ENCODE results near the gene STRIP1.

DNA sequence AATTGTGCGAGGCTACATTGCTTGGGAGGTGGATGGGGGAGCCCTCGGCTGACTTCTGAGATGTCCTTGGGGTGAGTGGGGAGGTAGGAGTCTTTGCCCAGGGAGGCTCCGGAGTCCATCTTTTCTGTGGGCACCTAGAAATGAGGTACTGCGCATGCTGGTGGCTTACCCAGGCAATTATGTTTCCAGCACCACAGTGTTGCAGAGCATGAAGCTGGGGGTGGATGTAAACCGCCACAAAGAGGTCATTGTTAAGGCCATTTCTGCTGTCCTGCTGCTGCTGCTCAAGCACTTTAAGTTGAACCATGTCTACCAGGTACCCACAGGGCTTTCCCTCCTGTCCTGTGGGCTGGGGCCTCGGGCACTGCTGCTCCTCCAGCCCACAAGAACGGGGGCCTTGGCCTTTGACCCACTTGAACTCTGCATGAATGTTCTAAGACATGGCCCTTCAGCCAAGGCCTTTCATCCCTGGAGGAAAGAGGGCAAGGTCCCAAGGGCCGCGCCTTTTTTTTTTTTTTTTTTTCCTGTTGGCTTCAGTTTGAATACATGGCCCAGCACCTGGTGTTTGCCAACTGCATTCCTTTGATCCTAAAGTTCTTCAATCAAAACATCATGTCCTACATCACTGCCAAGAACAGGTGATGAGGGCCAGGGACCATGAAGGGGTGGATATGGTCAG is 14.6 kb downstream of the STRIP1 start:
- TF ChIP-seq, protein P1, sequence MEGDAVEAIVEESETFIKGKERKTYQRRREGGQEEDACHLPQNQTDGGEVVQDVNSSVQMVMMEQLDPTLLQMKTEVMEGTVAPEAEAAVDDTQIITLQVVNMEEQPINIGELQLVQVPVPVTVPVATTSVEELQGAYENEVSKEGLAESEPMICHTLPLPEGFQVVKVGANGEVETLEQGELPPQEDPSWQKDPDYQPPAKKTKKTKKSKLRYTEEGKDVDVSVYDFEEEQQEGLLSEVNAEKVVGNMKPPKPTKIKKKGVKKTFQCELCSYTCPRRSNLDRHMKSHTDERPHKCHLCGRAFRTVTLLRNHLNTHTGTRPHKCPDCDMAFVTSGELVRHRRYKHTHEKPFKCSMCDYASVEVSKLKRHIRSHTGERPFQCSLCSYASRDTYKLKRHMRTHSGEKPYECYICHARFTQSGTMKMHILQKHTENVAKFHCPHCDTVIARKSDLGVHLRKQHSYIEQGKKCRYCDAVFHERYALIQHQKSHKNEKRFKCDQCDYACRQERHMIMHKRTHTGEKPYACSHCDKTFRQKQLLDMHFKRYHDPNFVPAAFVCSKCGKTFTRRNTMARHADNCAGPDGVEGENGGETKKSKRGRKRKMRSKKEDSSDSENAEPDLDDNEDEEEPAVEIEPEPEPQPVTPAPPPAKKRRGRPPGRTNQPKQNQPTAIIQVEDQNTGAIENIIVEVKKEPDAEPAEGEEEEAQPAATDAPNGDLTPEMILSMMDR (IDR thresholded peaks at IDR 0.05; ENCODE audit: low read length): no peak
- TF ChIP-seq EZH2 (optimal IDR thresholded peaks at IDR 0.05; ENCODE audit: low read depth, low read length) (no peak), EZH2phosphoT487 (IDR thresholded peaks at IDR 0.05; ENCODE audit: low read length) (no peak)

Data from MM.1S (cell line).